CD4-positive, alpha-beta T cell treated with Interleukin-1 beta for 1 hour (primary cell): ENCODE measurements around the gene TRAFD1.

Experiments
- DNase-seq, 2 donors: peaks; one replicate each; pipeline ENCODE4 v3.0.0-alpha.2; 2020 to 2022

Gene TRAFD1

GRCh38 chr12:112116232-112117060 is 8.9 kb upstream of the TRAFD1 start:
- peak in 1 of 2 donors; percentile 31 for DNase-seq

DNA sequence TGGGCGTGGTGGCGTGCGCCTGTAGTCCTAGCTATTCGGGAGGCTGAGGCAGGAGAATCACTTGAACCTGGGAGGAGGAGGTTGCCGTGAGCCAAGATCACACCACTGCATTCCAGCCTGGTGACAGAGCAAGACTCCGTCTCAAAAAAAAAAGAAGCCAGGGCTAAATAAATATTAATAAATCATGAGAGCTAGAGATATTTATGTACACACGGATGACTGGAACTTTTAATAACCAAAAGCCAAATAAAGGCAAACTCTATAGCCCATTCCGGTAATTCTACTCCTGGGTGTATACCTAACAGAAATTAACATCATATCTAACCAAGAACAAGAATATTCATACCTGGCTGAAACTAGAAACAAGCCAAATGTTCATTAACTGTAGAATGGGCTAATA is 7.7 kb upstream of the TRAFD1 start:
- DNase-seq: no peak

GRCh38 chr12:112121780-112122565 is 3.4 kb upstream of the TRAFD1 start:
- no peak for DNase-seq

GRCh38 chr12:112122823-112123690 is 2.3 kb upstream of the TRAFD1 start:
- no peak for DNase-seq

DNA sequence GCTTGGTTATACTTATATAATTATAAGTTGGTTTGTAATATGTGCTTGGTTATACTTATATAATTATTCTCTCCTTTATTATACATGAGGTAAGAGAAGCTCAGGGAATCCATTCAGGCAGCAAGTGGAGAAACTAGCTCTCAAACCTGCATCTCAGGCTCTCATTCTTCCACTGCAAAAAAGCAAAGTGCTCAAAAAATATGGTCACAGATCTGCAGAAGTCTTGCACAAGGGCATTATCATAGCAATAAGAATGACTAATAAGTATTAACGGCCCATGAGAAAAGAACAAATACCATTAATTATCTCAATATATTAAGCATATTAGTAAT is 476 bp upstream of the TRAFD1 start:
- no peak for DNase-seq

GRCh38 chr12:112126000-112126438 is 659 bp downstream of the TRAFD1 start:
- no peak for DNase-seq

GRCh38 chr12:112126911-112127310 is 1.6 kb downstream of the TRAFD1 start:
- DNase-seq: no peak

GRCh38 chr12:112130441-112130998 is 5.2 kb downstream of the TRAFD1 start:
- peak in 1 of 2 donors; percentile 69 for DNase-seq

GRCh38 chr12:112131686-112132085 is 6.3 kb downstream of the TRAFD1 start:
- no peak for DNase-seq

DNA sequence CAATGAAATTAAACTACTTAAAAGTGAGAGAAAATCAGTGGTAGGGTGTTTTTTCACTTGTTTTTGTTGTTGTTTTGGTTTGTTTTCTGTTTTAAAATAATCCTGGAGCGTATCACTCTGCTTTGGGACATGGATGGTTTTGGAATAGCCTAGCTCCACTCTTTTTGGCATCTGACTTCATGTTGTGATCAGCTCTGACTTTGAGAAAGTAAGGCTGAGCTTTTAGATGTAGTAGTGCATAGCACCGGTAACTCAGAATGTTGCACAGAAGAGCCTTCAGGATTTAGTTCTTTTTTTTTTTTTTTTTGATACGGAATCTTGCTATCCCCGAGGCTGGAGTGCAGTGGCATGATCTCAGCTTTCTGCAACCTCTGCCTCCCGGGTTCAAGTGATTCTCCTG is 8.1 kb downstream of the TRAFD1 start:
- no peak for DNase-seq

DNA sequence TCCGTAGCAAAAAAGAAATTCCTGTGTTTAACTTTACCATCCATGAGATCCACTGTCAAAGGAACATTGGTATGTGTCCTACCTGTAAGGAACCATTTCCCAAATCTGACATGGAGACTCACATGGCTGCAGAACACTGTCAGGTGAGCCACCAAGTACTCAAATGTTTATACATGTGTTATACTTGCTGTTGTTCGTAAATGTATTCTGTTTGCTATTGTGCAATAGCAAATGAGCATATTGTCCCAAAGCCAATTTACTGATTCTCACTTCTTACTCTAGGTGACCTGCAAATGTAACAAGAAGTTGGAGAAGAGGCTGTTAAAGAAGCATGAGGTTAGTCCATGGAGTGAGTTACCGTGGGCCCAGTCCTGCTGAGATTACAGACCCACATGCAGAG is 9.4 kb downstream of the TRAFD1 start:
- no peak for DNase-seq

GRCh38 chr12:112140728-112141127 is 15.4 kb downstream of the TRAFD1 start:
- peak in 1 of 2 donors; percentile 19 for DNase-seq

- DNase-seq: no peak
These were observed 20.8 kb downstream of the TRAFD1 start for GRCh38 chr12:112146123-112146522.

GRCh38 chr12:112148031-112148513 is 22.7 kb downstream of the TRAFD1 start:
- no peak for DNase-seq

DNA sequence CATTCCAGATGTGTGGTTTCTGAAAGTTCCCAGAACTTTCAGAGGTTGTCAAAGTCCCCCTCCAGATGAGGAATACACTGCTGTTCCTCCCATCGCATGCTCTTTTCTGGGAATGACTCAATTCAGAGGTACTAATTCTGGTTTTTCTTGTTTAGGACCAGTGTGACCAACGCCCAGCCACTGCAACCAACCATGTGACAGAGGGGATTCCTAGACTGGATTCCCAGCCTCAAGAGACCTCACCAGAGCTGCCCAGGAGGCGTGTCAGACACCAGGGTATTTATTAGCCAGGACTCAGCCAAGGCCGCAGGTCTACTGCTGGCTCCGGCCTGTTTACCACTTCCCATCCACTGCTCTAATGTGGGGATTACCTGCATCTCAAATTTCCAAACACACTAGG is 24.2 kb downstream of the TRAFD1 start:
- DNase-seq: no peak

DNA sequence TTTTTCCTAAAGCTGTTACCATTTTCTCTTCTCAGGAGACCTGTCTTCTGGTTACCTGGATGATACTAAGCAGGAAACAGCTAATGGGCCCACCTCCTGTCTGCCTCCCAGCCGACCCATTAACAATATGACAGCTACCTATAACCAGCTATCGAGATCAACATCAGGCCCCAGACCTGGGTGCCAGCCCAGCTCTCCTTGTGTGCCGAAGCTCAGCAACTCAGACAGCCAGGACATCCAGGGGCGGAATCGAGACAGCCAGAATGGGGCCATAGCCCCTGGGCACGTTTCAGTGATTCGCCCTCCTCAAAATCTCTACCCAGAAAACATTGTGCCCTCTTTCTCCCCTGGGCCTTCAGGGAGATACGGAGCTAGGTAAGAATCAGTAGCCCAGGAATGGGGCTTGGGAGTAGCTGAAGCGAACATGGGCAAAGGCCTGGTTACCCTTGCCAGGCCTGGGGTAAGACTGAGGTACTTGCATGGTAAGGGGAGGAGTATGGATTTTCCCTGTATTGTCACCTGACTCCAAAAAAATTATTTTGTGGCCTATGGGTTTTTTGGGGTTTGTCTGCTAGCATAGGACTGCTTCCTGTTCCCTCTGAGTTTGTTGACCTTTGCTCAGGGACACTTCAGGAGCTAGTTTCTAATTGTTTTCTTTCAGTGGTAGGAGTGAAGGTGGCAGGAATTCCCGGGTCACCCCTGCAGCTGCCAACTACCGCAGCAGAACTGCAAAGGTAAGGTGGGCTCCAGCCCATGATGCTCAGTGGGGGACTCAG is 26.6 kb downstream of the TRAFD1 start:
- no peak for DNase-seq

GRCh38 chr12:112153181-112153892 is 28.0 kb downstream of the TRAFD1 start:
- DNase-seq: no peak

DNA sequence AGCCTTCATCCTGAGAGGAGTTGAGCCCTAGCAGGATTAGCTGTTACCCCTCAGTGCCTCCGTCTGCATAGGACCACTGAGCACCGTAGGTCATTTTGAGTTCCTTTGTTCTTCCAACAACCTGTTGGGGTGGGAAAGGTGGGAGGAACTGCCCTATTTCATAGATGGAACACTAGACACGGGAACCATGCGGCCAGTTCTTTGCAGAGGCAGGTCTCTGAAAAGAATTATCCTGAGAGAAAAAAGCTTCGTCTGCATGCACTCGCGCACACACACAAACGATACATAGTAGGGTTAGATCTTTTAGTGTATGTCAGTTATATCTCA is 28.5 kb downstream of the TRAFD1 start:
- no peak for DNase-seq

DNA sequence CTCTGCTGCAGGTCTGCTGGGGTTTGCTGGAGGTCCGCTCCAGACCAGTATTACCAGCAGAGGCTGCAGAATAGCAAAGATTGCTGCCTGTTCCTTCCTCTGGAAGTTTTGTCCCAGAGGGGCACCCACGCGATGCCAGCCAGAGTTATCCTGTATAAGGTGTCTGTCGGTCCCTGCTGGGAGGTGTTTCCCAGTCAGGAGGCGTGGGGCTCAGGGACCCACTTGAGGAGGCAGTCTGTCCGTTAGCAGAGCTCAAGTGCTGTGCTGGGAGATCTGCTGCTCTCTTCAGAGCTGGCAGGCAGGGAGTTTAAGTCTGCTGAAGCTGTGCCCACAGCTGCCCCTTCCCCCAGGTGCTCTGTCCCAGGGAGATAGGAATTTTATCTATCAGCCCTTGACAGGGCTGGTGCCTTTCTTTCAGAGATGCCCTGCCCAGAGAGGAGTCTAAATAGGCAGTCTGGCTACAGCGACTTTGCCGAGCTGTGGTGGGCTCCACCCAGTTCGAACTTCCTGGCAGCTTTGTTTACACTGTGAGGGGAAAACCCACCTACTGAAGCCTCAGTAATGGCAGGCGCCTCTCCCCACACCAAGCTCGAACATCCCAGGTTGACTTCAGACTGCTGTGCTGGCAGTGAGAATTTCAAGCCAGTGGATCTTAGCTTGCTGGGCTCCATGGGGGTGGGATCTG is 33.2 kb downstream of the TRAFD1 start:
- peak; percentile 55 for DNase-seq

DNA sequence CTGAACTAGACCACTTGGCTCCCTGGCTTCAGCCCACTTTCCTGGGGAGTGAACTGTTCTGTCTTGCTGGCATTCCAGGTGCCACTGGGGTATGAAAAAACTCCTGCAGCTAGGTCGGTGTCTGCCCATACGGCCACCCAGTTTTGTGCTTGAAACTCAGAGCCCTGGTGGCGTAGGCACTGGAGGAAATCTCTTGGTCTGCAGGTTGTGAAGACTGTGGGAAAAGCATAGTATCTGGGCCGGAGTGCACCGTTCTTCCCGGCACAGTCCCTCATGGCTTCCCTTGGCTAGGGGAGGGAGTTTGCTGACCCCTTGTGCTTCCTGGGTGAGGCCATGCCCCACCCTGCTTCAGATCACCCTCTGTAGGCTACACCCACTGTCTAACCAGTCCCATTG is 33.8 kb downstream of the TRAFD1 start:
- DNase-seq: no peak

- DNase-seq: no peak
These were observed 35.3 kb downstream of the TRAFD1 start for GRCh38 chr12:112160611-112161010.
